ENCODE data around the gene FCER1G.

Gene FCER1G

DNA sequence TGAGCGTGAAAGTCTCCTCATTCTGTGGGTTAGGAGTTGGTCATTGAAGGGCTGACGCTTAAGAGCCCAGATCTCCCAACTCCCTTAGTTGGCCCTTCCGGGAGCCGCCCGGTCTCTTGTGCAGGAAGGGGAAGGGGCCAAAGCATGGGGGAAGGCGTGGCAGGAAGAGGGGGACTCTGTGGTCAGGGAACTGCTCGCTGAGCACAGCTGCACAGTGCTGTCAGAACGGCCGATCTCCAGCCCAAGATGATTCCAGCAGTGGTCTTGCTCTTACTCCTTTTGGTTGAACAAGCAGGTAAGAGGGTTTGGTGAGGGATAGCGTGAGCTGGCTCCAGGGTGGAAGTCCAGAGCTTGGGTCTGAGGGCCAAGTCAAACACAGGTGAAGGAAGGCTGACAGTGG is at the start of gene FCER1G:
Gene FCER1G, plus strand, starts transcription at position 220 of the 400 bp plus-strand sequence. Its CDS starts 27 bp downstream, at position 247.
- DNase-seq (ENCODE audit: low read depth) = no peak

DNA sequence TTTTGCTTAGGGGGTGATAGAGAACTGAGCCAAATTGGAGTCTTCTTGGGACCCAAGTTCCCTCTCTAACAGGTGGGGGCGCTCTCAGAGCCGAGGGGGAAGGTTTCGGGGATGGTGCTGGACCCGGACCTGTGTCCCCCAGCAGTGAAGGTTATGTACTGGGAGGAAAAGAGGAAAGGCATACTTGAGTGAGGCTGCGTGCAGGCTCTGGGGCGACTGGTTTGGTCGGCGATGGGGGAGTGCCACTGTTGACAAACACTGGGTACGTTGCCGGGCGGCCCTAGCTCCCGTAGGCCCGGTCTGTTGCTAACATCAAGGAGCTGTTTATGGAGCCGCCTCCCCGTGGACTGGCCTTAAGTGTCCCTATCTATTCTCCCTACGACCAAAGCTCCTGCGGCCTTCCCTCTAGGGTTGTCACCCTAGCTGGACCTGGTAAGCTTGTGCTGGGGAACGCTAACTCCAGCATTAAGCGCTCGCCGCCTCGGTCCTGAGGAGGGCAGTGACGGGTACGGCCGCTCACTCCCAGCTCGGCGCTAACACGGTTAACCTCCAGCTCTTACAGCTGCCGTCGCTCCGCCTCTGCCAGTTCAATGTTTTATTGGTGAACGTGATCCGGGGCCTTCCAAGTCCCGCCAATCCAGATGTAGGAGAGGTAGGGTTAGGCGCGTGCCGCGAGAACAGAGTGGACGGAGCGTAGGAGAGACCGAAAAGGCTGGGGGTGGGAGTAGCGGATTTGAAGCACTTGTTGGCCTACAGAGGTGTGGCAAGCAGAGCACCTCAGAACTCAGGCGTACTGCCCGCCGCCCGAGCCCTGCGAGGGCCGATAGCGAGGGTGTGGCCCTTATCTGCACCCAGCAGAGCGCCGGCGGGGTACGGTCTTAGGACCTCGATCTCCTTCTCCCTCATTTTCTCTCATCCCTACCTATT is 49.1 kb upstream of the FCER1G start, which contains the start of gene PPOX:
Gene PPOX, plus strand, starts transcription at position 685 of the 927 bp plus-strand sequence. CDS start 422 bp downstream, outside the sequence.
- DNase-seq (ENCODE audit: low read depth) = peak; percentile 100

DNA sequence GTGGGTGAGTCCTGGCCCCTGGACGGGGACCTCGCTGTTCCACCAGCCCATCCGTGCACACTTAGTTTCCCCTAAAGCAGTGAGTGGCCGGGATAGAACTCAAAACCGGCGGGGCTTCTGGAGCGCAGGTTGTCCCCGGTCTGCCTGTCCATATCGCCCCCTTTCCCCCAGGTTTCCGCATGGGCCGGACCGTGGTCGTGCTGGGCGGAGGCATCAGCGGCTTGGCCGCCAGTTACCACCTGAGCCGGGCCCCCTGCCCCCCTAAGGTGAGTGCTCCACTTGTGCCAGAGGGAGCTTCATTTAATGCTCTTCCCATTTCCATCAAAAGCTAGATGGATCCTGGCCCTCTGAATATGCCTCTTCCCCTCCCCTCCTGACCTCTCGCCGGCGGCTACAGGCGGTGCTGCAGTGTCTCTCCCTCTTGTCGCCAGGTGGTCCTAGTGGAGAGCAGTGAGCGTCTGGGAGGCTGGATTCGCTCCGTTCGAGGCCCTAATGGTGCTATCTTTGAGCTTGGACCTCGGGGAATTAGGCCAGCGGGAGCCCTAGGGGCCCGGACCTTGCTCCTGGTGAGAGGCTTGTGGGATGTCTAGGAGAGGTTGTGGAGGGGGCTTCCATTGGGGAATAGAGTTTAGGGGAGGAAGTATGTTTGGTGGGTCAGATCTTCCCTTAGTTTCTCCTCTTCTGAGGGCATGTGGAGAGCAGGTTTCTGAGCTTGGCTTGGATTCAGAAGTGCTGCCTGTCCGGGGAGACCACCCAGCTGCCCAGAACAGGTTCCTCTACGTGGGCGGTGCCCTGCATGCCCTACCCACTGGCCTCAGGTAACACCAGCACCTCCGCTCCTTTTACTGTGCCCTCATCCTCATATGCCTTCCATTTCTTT is 48.2 kb upstream of the FCER1G start:
- no peak for DNase-seq (ENCODE audit: low read depth)

DNA sequence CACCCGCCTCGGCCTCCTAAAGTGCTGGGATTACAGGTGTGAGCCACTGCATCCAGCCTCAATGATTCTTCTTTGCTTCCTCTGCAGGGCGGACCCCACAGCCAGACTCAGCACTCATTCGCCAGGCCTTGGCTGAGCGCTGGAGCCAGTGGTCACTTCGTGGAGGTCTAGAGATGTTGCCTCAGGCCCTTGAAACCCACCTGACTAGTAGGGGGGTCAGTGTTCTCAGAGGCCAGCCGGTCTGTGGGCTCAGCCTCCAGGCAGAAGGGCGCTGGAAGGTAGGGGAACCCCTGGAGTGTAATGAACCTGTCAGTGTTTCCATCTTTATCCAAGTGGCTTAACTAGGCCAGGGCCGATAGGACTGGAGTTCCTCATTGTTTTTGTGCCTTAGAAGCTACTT is 46.2 kb upstream of the FCER1G start:
- DNase-seq (ENCODE audit: low read depth) = no peak

DNA sequence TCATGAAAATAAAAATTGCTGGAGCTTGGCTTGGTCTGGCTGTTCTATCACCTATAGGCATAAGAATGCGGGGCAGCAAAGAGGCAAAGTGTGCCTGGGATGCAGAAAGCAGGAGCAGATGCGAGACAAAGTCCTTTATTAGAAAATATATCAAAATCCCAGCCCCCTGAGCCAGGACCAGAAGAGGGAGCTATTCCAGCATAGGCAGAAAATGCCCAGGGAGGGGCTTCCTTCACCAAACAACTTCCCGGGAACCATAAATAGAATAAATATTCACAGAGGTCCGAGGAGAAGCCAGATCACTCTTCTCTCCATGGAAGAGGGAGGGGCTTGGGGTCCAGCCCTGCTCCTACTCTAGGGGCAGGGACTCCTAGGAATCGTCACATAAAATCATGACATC is 43.9 kb upstream of the FCER1G start:
- no peak for DNase-seq (ENCODE audit: low read depth)

DNA sequence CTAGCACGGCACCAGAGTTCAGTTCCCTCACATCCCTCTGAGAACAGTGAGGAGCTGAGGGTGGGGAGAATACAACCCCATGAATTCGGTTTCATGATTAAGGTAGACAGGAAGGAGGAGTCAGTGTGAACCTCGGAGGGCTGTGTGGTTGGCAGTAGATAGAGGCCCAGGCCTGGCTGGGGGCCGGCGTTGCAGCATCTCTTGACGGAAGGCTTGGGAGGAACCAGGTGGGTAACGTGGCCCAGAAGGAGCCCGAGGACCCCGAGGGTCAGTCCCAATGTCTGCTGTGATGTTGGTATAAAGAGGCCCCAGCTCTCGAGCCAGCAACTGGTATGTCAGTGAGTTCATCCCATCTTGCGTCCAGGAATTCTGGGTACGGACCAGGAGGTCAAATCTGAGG is 43.4 kb upstream of the FCER1G start:
- DNase-seq (ENCODE audit: low read depth) = no peak

DNA sequence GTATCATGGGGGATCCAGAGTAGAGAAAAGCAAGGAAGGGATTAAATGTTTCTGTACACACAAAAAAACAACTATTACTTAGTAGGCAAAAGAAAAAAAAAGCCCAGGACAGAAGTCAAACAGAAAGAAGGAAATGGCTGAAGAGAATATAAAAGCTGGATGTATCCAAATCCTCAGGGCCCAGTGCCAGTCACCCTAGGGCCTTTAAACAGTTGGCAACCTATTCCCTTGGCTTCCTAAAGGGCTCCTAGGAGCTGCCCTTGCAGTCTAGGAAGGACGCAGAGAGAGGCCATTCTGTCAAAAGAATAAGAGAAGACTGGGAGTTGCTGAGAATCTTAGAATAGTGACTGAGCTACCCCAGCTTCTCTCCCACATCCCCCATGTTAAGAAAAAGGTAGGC is 42.7 kb upstream of the FCER1G start:
- no peak for DNase-seq (ENCODE audit: low read depth)

DNA sequence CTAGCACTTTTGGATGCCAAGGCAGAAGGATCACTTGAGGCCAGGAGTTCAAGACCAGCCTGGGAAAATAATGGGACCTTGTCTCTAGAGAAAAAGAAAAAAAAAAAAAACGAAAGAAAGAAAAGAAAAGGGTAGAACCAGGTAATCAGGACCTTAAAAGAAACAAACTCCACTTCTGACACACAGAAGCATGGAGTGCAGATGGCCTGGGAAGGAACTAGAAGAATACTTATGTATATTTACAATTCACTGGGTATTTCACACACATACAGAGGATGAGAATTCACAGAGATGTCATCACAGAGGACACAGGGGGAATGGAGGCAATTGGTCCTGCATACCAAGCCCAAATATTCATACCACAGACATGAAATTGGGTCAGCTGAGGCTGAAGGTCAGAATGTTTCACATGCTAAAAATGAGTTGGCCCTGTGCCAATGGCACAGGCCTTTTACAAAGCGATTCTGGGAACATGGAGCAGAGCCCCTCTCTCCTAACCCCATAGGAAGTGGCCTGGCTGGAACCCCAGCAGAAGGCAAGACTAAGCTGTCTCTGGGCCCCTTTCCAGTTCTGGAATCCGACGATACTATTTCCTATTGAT is 42.2 kb upstream of the FCER1G start:
- peak; percentile 94 for DNase-seq (ENCODE audit: low read depth)

DNA sequence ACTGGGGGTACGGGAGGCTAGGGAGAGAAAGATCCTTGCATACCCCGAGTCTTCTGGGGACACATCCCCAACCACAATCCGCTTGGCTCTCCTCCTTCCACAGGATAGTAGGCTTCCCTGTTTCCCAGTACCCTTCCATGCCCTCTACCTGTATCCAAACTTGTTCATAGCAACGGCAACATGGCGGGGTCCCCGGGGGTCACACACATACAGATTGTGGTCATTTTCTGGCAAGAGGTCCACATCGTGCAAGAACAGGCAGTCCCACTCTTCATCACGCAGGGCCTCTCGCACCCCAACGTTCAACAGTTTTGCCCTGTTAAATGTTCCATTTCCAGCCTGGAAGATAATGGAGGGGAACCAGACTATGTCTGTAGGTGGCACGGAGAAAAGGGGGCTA is 41.4 kb upstream of the FCER1G start:
- DNase-seq (ENCODE audit: low read depth) = no peak

DNA sequence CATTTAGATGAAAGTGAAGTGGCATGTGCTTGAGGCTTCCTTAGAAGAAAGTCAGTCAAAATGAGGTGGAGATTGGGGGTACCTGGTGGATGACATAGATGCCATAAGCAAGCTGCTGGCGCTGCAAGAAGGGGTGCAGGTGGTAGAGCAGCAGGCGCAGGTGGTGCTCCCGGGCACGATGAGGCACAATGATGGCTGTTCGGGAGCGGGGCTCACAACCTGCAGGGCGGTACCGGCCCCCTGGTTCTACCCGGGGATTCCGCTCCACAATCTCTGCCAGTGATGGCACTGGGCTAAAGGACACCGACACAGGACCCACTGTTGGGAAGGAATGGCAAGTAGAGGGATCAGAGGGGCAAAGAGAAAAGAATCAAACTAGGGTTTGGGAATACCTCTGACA is 40.2 kb upstream of the FCER1G start:
- DNase-seq (ENCODE audit: low read depth) = no peak

DNA sequence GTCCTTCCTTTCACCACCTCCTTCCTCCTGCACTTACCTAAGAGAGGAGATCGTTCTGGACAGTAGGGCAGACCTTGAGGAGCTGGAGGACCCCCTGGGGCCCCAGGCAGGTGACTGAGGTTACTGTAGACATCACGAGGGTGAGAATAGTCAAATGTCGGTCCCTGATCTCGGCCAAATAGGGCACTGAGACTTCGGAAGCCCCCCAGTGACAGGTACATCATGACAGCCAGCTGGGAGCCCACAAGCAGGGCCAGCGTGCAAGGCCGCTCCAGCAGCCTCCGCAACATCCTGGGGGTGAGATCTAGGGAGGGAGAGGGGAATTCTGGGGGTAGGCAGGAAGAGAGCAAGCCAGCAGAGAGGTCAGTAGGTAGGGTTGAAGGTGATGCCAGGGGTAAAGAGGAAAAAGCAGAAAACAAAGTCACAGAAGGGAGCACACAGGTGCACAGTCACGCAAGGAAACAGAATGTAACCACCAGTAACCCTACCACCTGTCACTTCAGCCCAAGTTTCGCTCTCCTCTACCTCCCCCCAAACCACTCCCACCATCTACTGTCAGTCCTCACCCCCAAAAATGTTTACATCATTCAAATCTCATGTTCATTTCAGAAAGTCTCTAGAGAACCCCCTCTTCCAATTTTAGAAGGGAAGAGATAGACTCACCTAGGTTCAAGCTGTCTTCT is 39.2 kb upstream of the FCER1G start:
- no peak for DNase-seq (ENCODE audit: low read depth)

DNA sequence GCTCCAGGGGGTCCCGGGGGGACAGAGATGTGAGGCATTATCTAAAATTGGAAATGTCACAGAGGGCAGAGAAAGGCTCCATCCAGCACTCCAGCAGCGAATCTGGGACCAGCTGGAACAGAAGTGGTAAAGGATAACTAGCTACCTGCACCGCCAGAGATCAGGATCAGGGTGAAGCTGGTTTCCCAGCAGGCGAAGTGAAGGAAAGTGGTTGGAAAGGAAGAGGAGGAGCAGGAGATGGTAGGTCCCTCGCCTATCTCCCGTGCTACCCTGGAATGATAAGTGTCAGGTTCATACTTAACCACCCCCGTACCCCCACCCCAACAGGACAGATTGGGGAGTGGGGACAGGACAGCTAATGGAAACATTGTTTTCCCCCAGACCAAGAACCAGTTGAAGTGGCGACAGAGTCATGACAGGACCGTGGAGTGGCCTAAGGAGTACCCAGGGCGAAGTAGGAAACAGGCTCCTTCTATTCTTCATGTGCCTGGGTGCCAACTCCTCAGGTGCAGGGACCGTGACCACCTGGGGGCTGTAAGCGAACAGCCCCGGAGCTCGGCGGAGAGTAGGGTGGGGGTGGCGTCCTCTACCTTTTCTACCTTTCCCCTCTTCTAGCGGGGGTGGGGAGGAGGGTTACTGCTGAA is 38.5 kb upstream of the FCER1G start:
- no peak for DNase-seq (ENCODE audit: low read depth)

DNA sequence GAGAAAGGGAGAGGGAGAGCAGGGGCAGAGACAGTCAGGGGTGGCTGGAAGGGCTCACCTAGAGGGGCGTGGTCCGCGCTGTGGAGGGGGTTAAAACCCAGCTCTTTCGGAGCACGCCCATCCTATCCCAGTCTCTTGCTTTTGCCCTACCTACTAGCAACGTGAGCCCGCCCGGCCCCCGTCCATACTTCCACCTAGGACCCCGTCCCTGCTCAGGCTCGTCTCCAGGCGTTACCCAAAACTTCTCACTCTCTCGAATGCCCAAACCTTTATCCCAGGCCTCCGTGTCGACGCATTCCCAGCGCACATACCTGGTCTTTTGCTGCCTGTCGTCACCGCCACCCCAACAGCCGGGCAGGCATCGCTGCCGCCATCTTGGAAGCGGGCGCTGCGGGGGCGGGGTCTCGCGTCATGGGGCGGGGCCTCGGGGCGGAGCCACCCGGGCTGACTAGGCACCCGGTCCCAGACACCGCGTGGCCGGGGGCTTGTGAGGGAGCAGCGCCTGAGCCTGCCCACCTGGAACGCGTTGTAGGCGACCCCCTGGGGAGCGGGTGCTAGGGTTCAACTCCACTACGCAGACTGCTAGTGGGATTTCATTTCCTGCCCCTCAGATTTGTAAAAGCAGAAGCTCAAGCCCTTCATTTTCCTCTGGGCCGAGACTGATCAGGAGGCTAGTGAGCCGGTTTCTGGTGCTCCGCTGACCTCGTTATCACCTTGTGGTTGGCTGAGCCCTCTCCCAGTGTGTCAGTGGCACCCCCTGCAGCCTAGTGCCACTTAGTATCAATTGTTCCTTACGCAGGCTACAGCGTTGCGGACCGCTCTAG is 37.8 kb upstream of the FCER1G start, which contains the start of gene B4GALT3:
Gene B4GALT3, minus strand, starts transcription at position 396 of the 824 bp plus-strand sequence. CDS start 1,447 bp downstream, outside the sequence.
- DNase-seq (ENCODE audit: low read depth) = peak; percentile 75

DNA sequence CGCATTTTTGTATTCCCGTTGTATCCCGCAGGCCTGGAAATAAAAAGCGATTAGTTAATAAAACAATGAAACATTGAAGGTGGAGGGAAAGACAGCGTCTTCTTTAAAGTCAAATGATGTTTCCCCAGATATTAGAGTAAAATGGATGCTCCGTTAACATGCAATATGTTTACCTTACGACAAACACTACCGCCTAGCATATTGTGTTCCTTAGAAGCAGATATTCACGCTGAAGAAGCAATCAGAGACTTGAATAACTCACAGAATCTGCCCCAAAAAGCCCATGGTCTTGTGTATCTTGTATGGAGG is 37.2 kb upstream of the FCER1G start:
- no peak for DNase-seq (ENCODE audit: low read depth)

DNA sequence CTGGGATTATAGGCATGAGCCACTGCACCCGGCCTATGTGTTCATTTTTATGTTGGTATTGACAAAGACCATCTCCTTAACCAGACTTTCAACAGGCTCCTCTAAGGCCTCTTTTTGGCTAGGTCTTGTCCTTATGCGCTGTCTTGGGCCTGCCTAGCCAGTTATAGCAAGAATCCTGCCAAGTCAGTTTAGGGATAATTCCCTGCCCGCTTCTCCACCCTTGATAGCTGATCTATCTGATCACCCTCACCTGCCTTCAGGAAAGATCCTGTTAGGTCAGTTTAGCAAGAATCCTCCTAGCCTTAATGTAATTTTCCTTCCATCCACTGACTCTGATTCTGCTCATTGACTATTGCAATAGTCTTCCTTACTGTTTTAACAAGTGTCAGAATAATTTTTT is 35.4 kb upstream of the FCER1G start:
- DNase-seq (ENCODE audit: low read depth) = no peak

DNA sequence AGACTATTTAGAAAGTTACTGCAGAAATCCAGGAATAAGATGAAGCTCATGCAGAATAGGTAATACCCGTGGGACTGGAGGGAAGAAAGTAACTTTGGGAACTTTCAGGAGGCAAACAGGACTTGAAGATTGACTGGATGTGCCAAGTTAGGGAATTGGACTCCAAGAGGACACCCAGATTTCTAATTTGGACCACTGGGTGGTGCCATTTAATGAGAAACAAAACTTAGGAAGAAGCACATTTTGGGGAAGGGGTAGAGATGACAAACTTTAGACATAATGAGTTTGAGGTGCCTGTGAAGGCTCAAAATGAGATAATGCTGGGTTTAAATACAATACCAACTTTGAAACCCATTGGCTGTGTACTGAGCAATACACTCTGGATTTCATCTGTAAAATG is 34.5 kb upstream of the FCER1G start:
- DNase-seq (ENCODE audit: low read depth) = no peak

DNA sequence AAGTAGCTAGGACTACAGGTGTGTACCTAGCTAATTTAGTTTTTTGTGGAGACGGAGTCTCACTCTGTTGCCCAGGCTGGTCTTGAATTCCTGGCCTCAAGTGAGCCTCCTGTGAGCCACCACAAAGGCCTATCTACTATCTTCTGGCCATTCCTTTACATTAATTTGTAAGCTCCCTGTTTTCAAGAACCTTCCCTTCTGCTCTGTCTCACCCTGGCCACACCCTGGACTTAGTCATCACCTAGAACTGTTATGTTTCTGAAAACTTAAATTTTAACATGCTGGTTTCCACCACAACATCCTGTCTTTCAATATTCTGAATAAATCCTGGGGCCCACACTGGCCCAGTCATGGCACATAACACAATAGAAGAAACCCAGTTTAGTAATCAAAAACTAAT is 32.9 kb upstream of the FCER1G start:
- peak; percentile 68 for DNase-seq (ENCODE audit: low read depth)

DNA sequence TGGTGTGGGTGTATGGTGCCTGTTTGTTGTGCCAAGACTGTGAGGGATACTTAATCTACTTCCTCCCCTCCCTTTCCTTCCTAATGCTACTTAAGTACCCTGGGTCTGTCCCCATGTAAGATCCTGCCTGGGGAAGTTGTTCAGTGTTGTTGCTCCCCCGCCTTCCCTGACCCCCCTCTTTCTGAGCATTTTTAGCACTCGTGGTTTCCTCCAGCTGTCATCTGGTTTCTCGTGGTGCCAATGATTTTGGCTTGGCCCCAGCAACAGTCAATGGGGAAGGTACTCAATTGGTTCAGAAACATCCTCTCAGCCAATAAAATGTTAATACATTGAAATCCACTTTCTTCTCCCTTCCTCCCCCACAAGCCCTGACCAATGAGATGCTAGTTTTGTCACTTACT is 29.8 kb upstream of the FCER1G start:
- DNase-seq (ENCODE audit: low read depth) = peak; percentile 89

DNA sequence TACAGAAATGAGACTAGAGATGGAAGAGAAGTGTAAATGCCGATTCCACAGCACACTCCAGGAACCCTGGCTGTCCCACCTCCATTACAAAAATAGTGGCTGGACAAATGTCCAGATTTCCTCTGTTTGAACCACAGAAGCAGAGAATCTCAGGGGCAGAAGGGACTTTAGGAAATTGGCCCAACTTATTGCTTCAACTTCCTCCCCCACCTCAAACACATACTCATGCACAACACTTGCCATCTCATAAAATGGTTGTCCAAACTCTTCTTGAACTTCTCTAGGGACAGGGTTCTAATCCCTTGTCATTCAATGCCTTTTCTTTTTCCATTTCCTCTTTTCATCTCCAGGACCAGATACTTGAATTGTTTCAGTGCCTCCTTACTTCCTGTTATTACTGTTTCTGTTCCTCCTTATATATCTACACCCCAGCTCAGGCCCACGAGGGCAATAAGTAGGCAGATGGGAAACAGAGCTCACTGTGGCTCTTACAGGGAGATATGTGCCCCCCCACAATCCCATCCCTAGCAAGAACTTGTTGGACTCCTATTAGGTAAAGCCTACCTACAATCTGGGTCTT is 29.3 kb upstream of the FCER1G start:
- DNase-seq (ENCODE audit: low read depth) = no peak

DNA sequence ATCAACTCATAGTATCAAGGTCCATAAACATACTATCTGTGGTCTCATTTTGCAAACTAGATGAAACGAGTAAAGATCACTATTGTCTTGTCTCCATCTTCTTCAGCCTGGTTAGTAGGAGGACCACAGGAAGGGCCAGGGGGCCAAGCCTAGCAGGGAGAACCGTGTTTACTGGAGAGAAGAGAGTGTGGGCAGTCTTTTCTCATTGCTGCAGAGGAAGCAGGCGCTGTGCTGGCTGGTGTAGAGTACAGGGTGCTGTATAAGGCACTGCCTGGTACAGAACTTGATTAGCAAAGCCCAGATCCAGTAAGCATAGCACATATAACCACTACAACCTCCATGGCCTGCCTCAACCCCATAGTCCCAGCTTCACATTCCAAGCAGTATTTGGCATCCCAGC is 27.8 kb upstream of the FCER1G start:
- DNase-seq (ENCODE audit: low read depth) = peak; percentile 32
